K562 (cell line): ENCODE measurements around the gene RASGRP4. TPM values are rescaled to one million over a fixed set of nuclear protein-coding genes. Genes with fewer than 3 reads are reported as not detected.

Source experiments
- ATAC-seq: fragments of 200-7000 bp; cut with Tn5 transposase; 3 replicates; pipeline ENCODE4 v1.9.1; 2020; ENCODE audit warnings: moderate library complexity
- BruUV-seq: library from RNA; stranded (reverse); fragments of 400-500 nt; replicated peaks from 2 replicates; lab custom pipeline; 2021; lab: Mats Ljungman, UMichigan
- CTCF ChIA-PET: fragments of 300-600 bp; formaldehyde crosslinking; extraction: SDS; loops from one replicate; lab custom pipeline; 2021; ENCODE audit warnings: low intra/inter-chr PET ratio; lab: Yijun Ruan, JAX
- POLR2A ChIA-PET: fragments of 300-600, 350-650 bp; sonication (Branson Sonifier 250); formaldehyde crosslinking; extraction: SDS; loops from one replicate; lab custom pipeline; 2021; ENCODE audit warnings: antibody characterized with exemption, inconsistent platforms; lab: Yijun Ruan, JAX
- DNase-seq, 4 experiments: peaks; one replicate each; pipeline versions ENCODE4 v3.0.0 to v3.0.0-alpha.2; 2011 to 2018; ENCODE audit warnings: low spot score in 3 of 4, mixed read lengths in 3 of 4; ENCODE audit errors: extremely low read depth in 1 of 4
- FAIRE-seq: peaks from 2 replicates; lab custom pipeline; 2011; peaks lifted over from hg19 to GRCh38; lab: Jason Lieb, UNC
- H2AFZ ChIP-seq: 2 replicates; pipeline ENCODE4 v1.6.0; 2011; ENCODE audit warnings: low read depth, low read length, control low read depth, inconsistent platforms
- H3K27ac ChIP-seq: fragments of 200-600 bp; 3 replicates; pipeline ENCODE4 v1.8.0; 2011; ENCODE audit warnings: low read depth, mild to moderate bottlenecking, control low read depth, inconsistent platforms, low read length, moderate library complexity, mixed read lengths; ENCODE audit errors: extremely low read depth
- H3K27me3 ChIP-seq, 2 experiments: fragments of 300-600 bp in 1 of 2; 2 replicates in 1 of 2; 3 replicates in 1 of 2; pipeline versions ENCODE4 v1.6.0 to v1.8.0; 2011; ENCODE audit warnings: inconsistent platforms in 2 of 2, low read length in 2 of 2, mild to moderate bottlenecking in 1 of 2, mixed read lengths in 1 of 2, moderate library complexity in 1 of 2; ENCODE audit not compliant: control insufficient read depth in 2 of 2, insufficient read depth in 2 of 2
- H3K36me3 ChIP-seq: fragments of 300-600 bp; 3 replicates; pipeline ENCODE4 v1.8.0; 2011; ENCODE audit warnings: mild to moderate bottlenecking, low read length, inconsistent platforms; ENCODE audit not compliant: control insufficient read depth, insufficient read depth
- H3K4me1 ChIP-seq, 2 experiments: fragments of 200-600 bp in 1 of 2; replicated peaks in 1 of 2; 2 replicates in 1 of 2; 3 replicates in 1 of 2; pipeline versions ENCODE4 v1.5.1 to v1.8.0; 2011; ENCODE audit warnings: inconsistent platforms in 2 of 2, low read length in 2 of 2, mild to moderate bottlenecking in 1 of 2, mixed read lengths in 1 of 2, moderate library complexity in 1 of 2; ENCODE audit not compliant: control insufficient read depth in 2 of 2, insufficient read depth in 2 of 2
- H3K4me2 ChIP-seq: 2 replicates; pipeline ENCODE4 v1.6.1; 2011; ENCODE audit warnings: low read length, control low read depth, inconsistent platforms, mixed read lengths; ENCODE audit not compliant: insufficient read depth
- H3K4me3 ChIP-seq: fragments of 200-600 bp; sonication (generic), shearing (Covaris generic); 2 replicates; pipeline ENCODE4 v1.5.1; 2016; ENCODE audit warnings: control low read depth, inconsistent platforms
- H3K79me2 ChIP-seq: fragments of 200-600 bp; 3 replicates; pipeline ENCODE4 v1.8.0; 2011; ENCODE audit warnings: low read length, inconsistent platforms; ENCODE audit not compliant: control insufficient read depth, insufficient read depth
- H3K9ac ChIP-seq, 2 experiments: 2 replicates each; pipeline versions ENCODE4 v1.6.0 to v1.6.1; 2011; ENCODE audit warnings: low read depth in 2 of 2, low read length in 2 of 2, control low read depth in 1 of 2, inconsistent platforms in 1 of 2, mild to moderate bottlenecking in 1 of 2, mixed read lengths in 1 of 2; ENCODE audit not compliant: insufficient read depth in 1 of 2
- H3K9me1 ChIP-seq: one replicate; pipeline ENCODE4 v1.6.0; 2011; ENCODE audit warnings: inconsistent platforms, mild to moderate bottlenecking, low read length, moderate library complexity; ENCODE audit not compliant: control insufficient read depth, insufficient read depth
- H3K9me3 ChIP-seq: replicated peaks from 2 replicates; pipeline ENCODE4 v1.5.1; 2011; ENCODE audit warnings: low read depth, low read length, inconsistent platforms; ENCODE audit not compliant: control insufficient read depth, insufficient read depth
- H4K20me1 ChIP-seq: replicated peaks from 2 replicates; pipeline ENCODE4 v1.6.1; 2011; ENCODE audit warnings: low read length, inconsistent platforms, mixed read lengths; ENCODE audit not compliant: control insufficient read depth, insufficient read depth
- DNMT1 ChIP-seq: fragments of 450-650 bp; IDR thresholded peaks from 2 replicates; pipeline ENCODE4 v1.6.1; 2016; ENCODE audit warnings: antibody characterized with exemption, mild to moderate bottlenecking
- FIP1L1 ChIP-seq: fragments of 200-400 bp; formaldehyde crosslinking; IDR thresholded peaks from 2 replicates; pipeline ENCODE4 v1.6.1; 2018; ENCODE audit warnings: mild to moderate bottlenecking, low read depth, low read length; ENCODE audit not compliant: poor library complexity, severe bottlenecking
- HDAC2 ChIP-seq: fragments of 450-650 bp; IDR thresholded peaks from 2 replicates; pipeline ENCODE4 v1.6.1; 2016; ENCODE audit warnings: mild to moderate bottlenecking
- RFX1 ChIP-seq: fragments of 450-650 bp; IDR thresholded peaks from 2 replicates; pipeline ENCODE4 v1.6.1; 2016; ENCODE audit warnings: mild to moderate bottlenecking, moderate library complexity
- SAFB2 ChIP-seq: fragments of 200-400 bp; formaldehyde crosslinking; IDR thresholded peaks from 2 replicates; pipeline ENCODE4 v1.6.1; 2018; ENCODE audit warnings: borderline replicate concordance, low read length, low read depth, moderate library complexity; ENCODE audit not compliant: severe bottlenecking
- TAL1 ChIP-seq: fragments of 450-650 bp; IDR thresholded peaks from 2 replicates; pipeline ENCODE4 v1.6.1; 2016; ENCODE audit warnings: mild to moderate bottlenecking
- TFAM ChIP-seq: fragments of 250-450 bp; sonication (Bioruptor Pico); conservative IDR thresholded peaks from 2 replicates; pipeline ENCODE4 v1.5.0; 2021; ENCODE audit warnings: mild to moderate bottlenecking, moderate library complexity
- THRB ChIP-seq: fragments of 450-650 bp; formaldehyde crosslinking; conservative IDR thresholded peaks from 2 replicates; pipeline ENCODE4 v1.4.0; 2022; ENCODE audit warnings: mild to moderate bottlenecking, missing genetic modification characterization
- ZBTB17 ChIP-seq: fragments of 450-650 bp; formaldehyde crosslinking; IDR thresholded peaks from 2 replicates; pipeline ENCODE4 v1.4.0; 2020; ENCODE audit warnings: mild to moderate bottlenecking
- ZC3H8 ChIP-seq: fragments of 450-650 bp; IDR thresholded peaks from 2 replicates; pipeline ENCODE4 v1.6.1; 2017
- ZNF134 ChIP-seq: fragments of 250-450 bp; sonication (Bioruptor Pico); conservative IDR thresholded peaks from 2 replicates; pipeline ENCODE4 v1.4.0; 2020
- ZNF316 ChIP-seq: fragments of 450-650 bp; IDR thresholded peaks from 2 replicates; pipeline ENCODE4 v1.6.1; 2016
- WGBS: fragments of 100-300 bp; shearing (Covaris generic); methylation state at CpG from one replicate; pipeline ENCODE4 v1.1.6; 2016; ENCODE audit warnings: low coverage, mixed read lengths; ENCODE audit not compliant: insufficient coverage; ENCODE audit errors: missing lambda C conversion rate; 5-methylcytosine and 5-hydroxymethylcytosine counted together
- in situ Hi-C: fragments of 300-500 bp; cut with MboI; formaldehyde crosslinking; loops from 4 replicates; pipeline ENCODE4 v1.15.0; 2018; ENCODE audit warnings: inconsistent platforms, mixed read lengths
- intact Hi-C: fragments of 100-400 bp; cut with micrococcal nuclease; formaldehyde crosslinking; loops from 2 replicates; pipeline ENCODE4 v1.14.2; 2022
- polyA plus RNA-seq, 8 experiments: library from polyadenylated mRNA; depleted of rRNA in 4 of 8; stranded (reverse) in 5 of 8; unstranded in 3 of 8; fragments of >200 nt; fragmentation: Nextera tagmentation in 2 of 8; fragmentation: Illumina TruSeq in 1 of 8; extraction: Ambion mirVana in 2 of 8; extraction: Trizol in 1 of 8; gene quantifications; 2 replicates each; pipeline versions ENCODE4 v1.2.1 to v1.2.3, GENCODE V29; 2011 to 2014; ENCODE audit warnings: inconsistent platforms in 1 of 8, missing spikeins in 1 of 8
- total RNA-seq, 7 experiments: library from RNA; depleted of rRNA in 6 of 7; stranded (reverse); fragments of >200 nt in 6 of 7; fragmentation: Illumina TruSeq in 2 of 7; extraction: Trizol in 2 of 7; gene quantifications; 2 replicates each; pipeline versions ENCODE4 v1.2.1 to v1.2.3, GENCODE V29; 2011 to 2021; ENCODE audit warnings: low replicate concordance in 1 of 7
- TF ChIP-seq, protein P1 (sequence below): fragments of 450-650 bp; IDR thresholded peaks from 2 replicates; pipeline ENCODE4 v1.6.1; 2016; ENCODE audit warnings: mild to moderate bottlenecking, moderate library complexity

Gene RASGRP4
- total and polyA plus RNA-seq, 9 of the 15 experiments (the other 6 are each of a cell fraction or from before 2014, with no cell fraction given), result 0.39 to 4.6 (median 3.8) TPM

DNA sequence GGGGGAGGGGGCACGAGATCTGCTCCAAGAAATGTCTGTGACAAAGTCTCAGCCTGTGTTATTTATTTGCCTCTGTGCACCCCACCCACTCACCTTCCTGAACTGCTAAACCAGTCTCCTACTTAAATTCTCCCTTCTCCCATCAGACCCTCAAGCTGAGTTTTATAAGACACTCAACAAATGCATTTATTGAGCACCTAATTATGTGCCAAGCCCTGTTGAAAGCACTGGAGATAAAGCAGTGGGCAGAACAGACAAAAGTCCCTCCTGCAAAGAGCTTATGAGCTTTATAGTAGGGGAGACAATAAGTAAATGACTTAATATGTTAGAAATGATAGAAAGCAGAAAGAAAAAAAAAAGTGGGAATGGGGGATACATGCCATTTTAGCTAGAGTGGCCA lies 26.5 kb downstream of the RASGRP4 start:
- Histone ChIP-seq H3K27ac (no peak overlapping the region), H2AFZ (no peak overlapping the region), H3K4me2 (no peak overlapping the region), H3K79me2 (peaks cover 14% of the 10 kb centered on the region; the same call in 2 of the 3 replicates), H3K4me1 (peaks cover 6 to 27% of the 10 kb centered on the region in 2 experiments; a peak in 4 of 5 replicates), H3K9me1 (no peaks in the 10 kb centered on the region), H3K4me3 (no peak overlapping the region), H3K9me3 (0 out of 2 replicates have a peak, but pooled peaks cover 2% of the 10 kb centered on the region), H3K9ac (no peak overlapping the region), H3K36me3 (no peaks in the 10 kb centered on the region), H4K20me1 (no peaks in the 10 kb centered on the region), H3K27me3 (no peaks in the 10 kb centered on the region)
- WGBS, result 0% methylated on average over 1 of the region's 1 CpG
- ATAC-seq, result no peak
- intact Hi-C loops (no loop called here), in situ Hi-C loops (no loop called here)
- ChIA-PET CTCF (no interaction called here), POLR2A (no interaction called here)
- no TSS peak for BruUV-seq
- DNase-seq, result no peak
- no peak for FAIRE-seq
- TF ChIP-seq SAFB2 (no peak), TAL1 (no peak), HDAC2 (no peak), ZC3H8 (no peak), DNMT1 (no peak), RFX1 (no peak), ZNF134 (CRISPR knock-in tag) (no peak), ZNF316 (no peak), ZBTB17 (CRISPR knock-in tag) (no peak), FIP1L1 (no peak), TFAM (CRISPR knock-in tag) (no peak), THRB (no peak)
- TF ChIP-seq, protein P1, sequence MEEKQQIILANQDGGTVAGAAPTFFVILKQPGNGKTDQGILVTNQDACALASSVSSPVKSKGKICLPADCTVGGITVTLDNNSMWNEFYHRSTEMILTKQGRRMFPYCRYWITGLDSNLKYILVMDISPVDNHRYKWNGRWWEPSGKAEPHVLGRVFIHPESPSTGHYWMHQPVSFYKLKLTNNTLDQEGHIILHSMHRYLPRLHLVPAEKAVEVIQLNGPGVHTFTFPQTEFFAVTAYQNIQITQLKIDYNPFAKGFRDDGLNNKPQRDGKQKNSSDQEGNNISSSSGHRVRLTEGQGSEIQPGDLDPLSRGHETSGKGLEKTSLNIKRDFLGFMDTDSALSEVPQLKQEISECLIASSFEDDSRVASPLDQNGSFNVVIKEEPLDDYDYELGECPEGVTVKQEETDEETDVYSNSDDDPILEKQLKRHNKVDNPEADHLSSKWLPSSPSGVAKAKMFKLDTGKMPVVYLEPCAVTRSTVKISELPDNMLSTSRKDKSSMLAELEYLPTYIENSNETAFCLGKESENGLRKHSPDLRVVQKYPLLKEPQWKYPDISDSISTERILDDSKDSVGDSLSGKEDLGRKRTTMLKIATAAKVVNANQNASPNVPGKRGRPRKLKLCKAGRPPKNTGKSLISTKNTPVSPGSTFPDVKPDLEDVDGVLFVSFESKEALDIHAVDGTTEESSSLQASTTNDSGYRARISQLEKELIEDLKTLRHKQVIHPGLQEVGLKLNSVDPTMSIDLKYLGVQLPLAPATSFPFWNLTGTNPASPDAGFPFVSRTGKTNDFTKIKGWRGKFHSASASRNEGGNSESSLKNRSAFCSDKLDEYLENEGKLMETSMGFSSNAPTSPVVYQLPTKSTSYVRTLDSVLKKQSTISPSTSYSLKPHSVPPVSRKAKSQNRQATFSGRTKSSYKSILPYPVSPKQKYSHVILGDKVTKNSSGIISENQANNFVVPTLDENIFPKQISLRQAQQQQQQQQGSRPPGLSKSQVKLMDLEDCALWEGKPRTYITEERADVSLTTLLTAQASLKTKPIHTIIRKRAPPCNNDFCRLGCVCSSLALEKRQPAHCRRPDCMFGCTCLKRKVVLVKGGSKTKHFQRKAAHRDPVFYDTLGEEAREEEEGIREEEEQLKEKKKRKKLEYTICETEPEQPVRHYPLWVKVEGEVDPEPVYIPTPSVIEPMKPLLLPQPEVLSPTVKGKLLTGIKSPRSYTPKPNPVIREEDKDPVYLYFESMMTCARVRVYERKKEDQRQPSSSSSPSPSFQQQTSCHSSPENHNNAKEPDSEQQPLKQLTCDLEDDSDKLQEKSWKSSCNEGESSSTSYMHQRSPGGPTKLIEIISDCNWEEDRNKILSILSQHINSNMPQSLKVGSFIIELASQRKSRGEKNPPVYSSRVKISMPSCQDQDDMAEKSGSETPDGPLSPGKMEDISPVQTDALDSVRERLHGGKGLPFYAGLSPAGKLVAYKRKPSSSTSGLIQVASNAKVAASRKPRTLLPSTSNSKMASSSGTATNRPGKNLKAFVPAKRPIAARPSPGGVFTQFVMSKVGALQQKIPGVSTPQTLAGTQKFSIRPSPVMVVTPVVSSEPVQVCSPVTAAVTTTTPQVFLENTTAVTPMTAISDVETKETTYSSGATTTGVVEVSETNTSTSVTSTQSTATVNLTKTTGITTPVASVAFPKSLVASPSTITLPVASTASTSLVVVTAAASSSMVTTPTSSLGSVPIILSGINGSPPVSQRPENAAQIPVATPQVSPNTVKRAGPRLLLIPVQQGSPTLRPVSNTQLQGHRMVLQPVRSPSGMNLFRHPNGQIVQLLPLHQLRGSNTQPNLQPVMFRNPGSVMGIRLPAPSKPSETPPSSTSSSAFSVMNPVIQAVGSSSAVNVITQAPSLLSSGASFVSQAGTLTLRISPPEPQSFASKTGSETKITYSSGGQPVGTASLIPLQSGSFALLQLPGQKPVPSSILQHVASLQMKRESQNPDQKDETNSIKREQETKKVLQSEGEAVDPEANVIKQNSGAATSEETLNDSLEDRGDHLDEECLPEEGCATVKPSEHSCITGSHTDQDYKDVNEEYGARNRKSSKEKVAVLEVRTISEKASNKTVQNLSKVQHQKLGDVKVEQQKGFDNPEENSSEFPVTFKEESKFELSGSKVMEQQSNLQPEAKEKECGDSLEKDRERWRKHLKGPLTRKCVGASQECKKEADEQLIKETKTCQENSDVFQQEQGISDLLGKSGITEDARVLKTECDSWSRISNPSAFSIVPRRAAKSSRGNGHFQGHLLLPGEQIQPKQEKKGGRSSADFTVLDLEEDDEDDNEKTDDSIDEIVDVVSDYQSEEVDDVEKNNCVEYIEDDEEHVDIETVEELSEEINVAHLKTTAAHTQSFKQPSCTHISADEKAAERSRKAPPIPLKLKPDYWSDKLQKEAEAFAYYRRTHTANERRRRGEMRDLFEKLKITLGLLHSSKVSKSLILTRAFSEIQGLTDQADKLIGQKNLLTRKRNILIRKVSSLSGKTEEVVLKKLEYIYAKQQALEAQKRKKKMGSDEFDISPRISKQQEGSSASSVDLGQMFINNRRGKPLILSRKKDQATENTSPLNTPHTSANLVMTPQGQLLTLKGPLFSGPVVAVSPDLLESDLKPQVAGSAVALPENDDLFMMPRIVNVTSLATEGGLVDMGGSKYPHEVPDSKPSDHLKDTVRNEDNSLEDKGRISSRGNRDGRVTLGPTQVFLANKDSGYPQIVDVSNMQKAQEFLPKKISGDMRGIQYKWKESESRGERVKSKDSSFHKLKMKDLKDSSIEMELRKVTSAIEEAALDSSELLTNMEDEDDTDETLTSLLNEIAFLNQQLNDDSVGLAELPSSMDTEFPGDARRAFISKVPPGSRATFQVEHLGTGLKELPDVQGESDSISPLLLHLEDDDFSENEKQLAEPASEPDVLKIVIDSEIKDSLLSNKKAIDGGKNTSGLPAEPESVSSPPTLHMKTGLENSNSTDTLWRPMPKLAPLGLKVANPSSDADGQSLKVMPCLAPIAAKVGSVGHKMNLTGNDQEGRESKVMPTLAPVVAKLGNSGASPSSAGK, result no peak
